Upper lobe of right lung (tissue), 1 donor: ENCODE measurements around the gene RAB6A. TPM values are rescaled to one million over a fixed set of nuclear protein-coding genes. Genes with fewer than 3 reads are reported as not detected.

ENCODE experiments used
- ATAC-seq: fragments of 200-7000 bp; cut with Tn5 transposase; one replicate; pipeline ENCODE4 v1.9.1; 2020; ENCODE audit warnings: mild to moderate bottlenecking, moderate library complexity
- DNase-seq: peaks from one replicate; pipeline ENCODE4 v3.0.0-alpha.2; 2020
- H3K27ac ChIP-seq: fragments of 200-600 bp; one replicate; pipeline ENCODE4 v1.8.0; 2022
- H3K27me3 ChIP-seq: fragments of 200-600 bp; one replicate; pipeline ENCODE4 v1.8.0; 2022; ENCODE audit warnings: mild to moderate bottlenecking
- H3K36me3 ChIP-seq: fragments of 200-600 bp; one replicate; pipeline ENCODE4 v1.8.0; 2022
- H3K4me1 ChIP-seq: fragments of 200-600 bp; one replicate; pipeline ENCODE4 v1.8.0; 2022
- H3K4me3 ChIP-seq: fragments of 200-600 bp; one replicate; pipeline ENCODE4 v1.8.0; 2022; ENCODE audit warnings: mild to moderate bottlenecking
- H3K9me3 ChIP-seq: fragments of 200-600 bp; one replicate; pipeline ENCODE4 v1.8.0; 2022
- intact Hi-C: fragments of 100-400 bp; cut with DNase I; formaldehyde crosslinking; loops from one replicate; pipeline ENCODE4 v1.11.0; 2022
- total RNA-seq: library from RNA; stranded (reverse); fragmentation: NEBNext Ultra II Directional; extraction: Animal tissue kit (Norgen Biotek cat#: 25700); gene quantifications from one replicate; pipeline ENCODE4 v1.2.1, GENCODE V29; 2021
- TF ChIP-seq, protein P1 (sequence below): fragments of 200-600 bp; IDR thresholded peaks from one replicate; pipeline ENCODE4 v1.8.0; 2022; ENCODE audit warnings: antibody characterized with exemption
- donor health status: DM: no; HTN: yes; CAD: no; lungs with severe emphysema.

RAB6A gene
- total RNA-seq, 1 donor from 2014 or later = 137 TPM

- DNase-seq = no peak
- H3K36me3 ChIP-seq = peaks cover 63% of the 10 kb centered on the region
Observed at GRCh38 chr11:73716153-73717056, 44.5 kb downstream of the RAB6A start.

DNA sequence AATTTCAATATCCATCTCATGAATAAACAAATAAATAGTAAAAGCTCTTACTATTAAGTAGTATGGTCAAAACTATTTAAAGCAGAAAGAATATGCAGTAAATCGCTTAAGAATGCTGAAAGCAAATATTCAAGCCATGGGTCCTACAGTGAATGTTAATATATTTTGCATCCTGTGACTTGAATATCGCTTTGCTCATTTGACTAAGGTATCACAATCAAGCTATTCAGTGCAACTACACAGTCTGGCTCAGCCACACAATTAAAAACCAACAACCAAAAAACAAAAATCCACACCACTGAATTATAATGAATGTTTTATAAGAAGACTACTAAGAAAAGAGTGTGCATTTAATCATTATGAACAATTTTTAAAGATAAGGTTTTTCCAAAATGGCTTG, 45.3 kb downstream of the RAB6A start:
- intact Hi-C loops = no loop called here
- no peaks in the 10 kb centered on the region for H3K9me3 ChIP-seq
- H3K27me3 ChIP-seq = no peaks in the 10 kb centered on the region
- DNase-seq (no peak), ATAC-seq (no peak)
- TF ChIP-seq, protein P1, sequence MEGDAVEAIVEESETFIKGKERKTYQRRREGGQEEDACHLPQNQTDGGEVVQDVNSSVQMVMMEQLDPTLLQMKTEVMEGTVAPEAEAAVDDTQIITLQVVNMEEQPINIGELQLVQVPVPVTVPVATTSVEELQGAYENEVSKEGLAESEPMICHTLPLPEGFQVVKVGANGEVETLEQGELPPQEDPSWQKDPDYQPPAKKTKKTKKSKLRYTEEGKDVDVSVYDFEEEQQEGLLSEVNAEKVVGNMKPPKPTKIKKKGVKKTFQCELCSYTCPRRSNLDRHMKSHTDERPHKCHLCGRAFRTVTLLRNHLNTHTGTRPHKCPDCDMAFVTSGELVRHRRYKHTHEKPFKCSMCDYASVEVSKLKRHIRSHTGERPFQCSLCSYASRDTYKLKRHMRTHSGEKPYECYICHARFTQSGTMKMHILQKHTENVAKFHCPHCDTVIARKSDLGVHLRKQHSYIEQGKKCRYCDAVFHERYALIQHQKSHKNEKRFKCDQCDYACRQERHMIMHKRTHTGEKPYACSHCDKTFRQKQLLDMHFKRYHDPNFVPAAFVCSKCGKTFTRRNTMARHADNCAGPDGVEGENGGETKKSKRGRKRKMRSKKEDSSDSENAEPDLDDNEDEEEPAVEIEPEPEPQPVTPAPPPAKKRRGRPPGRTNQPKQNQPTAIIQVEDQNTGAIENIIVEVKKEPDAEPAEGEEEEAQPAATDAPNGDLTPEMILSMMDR = no peak
- H3K27ac ChIP-seq = no peak overlapping the region
- H3K4me3 ChIP-seq = no peak overlapping the region
- H3K36me3 ChIP-seq = peaks cover 69% of the 10 kb centered on the region
- peaks cover 3% of the 10 kb centered on the region for H3K4me1 ChIP-seq

More at GRCh38 chr11:73716153-73717056, 44.5 kb downstream of the RAB6A start:
- peak; percentile 49 for ATAC-seq
- intact Hi-C loops = no loop called here
- H3K27me3 ChIP-seq = no peaks in the 10 kb centered on the region
- no peak overlapping the region for H3K4me3 ChIP-seq
- TF ChIP-seq, protein P1 = no peak
- peaks cover 3% of the 10 kb centered on the region for H3K4me1 ChIP-seq
- H3K27ac ChIP-seq = no peak overlapping the region
- no peaks in the 10 kb centered on the region for H3K9me3 ChIP-seq

- TF ChIP-seq, protein P1 = no peak
- H3K27ac ChIP-seq = no peak overlapping the region
- no peaks in the 10 kb centered on the region for H3K9me3 ChIP-seq
- peaks cover 55% of the 10 kb centered on the region for H3K36me3 ChIP-seq
- H3K4me1 ChIP-seq = no peaks in the 10 kb centered on the region
- intact Hi-C loops = no loop called here
- no peak for ATAC-seq
- no peak for DNase-seq
- H3K4me3 ChIP-seq = no peak overlapping the region
- H3K27me3 ChIP-seq = no peaks in the 10 kb centered on the region
Observed at GRCh38 chr11:73710964-73711363, 49.9 kb downstream of the RAB6A start.

DNA sequence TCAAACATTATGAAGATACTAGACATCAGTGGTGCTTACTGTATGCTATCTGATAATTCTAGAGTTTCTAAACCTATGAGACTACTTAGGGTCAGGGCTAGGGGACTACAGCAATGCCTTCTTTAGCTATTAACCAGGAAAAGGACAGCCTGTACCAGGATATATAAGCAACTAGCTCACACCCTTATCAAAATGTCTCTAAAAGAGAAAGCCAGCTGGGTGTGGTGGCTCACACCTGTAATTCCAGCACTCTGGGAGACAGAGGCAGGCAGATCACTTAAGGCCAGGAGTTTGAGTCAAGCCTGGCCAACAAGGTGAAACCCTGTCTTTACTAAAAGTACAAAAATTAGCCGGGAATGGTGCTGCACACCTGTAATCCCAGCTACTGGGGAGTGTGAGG, 55.8 kb downstream of the RAB6A start:
- intact Hi-C loops = no loop called here
- H3K36me3 ChIP-seq = peaks cover 62% of the 10 kb centered on the region
- ATAC-seq = no peak

DNA sequence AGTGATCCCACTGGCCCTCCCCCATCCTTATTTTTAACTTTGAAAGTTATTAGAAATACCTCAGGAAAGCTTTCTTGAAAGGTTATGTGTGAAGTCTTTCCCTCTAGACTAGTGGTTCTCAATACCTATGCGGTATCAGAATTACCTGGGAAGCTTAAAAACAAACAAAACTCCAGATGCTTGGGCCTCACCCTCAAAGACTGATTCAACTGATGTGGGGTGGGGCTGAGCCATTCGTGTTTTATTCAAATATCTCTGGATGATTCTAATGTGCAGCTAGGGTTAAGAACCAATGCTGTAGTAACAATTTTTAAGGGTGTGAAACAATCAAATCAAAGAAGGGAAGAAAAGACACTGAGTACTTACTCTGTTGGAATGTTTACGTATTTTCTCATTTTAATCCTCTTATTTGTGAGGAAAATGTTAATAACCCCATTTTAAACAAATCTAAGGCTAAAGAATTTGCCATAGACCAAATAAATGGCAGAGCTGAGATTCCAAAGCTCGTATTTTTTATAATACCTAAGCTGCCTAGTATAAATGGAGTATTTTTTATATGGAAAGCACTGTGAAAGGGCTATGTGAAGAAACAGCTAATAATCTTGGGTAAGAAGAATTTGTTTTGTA, 66.9 kb downstream of the RAB6A start:
- no peaks in the 10 kb centered on the region for H3K4me1 ChIP-seq
- intact Hi-C loops = no loop called here
- no peak for DNase-seq

More for the DNA sequence above, 55.8 kb downstream of the RAB6A start:
- Histone ChIP-seq H3K9me3 (no peaks in the 10 kb centered on the region), H3K27me3 (no peaks in the 10 kb centered on the region), H3K4me1 (no peaks in the 10 kb centered on the region), H3K4me3 (no peak overlapping the region), H3K27ac (no peak overlapping the region)
- TF ChIP-seq, protein P1 = no peak
- no peak for DNase-seq

More for the DNA sequence above, 66.9 kb downstream of the RAB6A start:
- no peak overlapping the region for H3K4me3 ChIP-seq
- H3K9me3 ChIP-seq = no peaks in the 10 kb centered on the region
- no peak overlapping the region for H3K27ac ChIP-seq
- peaks cover 23% of the 10 kb centered on the region for H3K36me3 ChIP-seq
- ATAC-seq = no peak
- H3K27me3 ChIP-seq = no peaks in the 10 kb centered on the region
- TF ChIP-seq, protein P1 = no peak
